GM12801 (cell line): ENCODE data around the gene KIF5C.

Experiments
- TF ChIP-seq, protein P1 (sequence below): IDR thresholded peaks from one replicate; pipeline ENCODE4 v1.5.1; 2011; ENCODE audit warnings: control low read depth; ENCODE audit not compliant: insufficient read length; ENCODE audit errors: extremely low read depth

Gene KIF5C

DNA sequence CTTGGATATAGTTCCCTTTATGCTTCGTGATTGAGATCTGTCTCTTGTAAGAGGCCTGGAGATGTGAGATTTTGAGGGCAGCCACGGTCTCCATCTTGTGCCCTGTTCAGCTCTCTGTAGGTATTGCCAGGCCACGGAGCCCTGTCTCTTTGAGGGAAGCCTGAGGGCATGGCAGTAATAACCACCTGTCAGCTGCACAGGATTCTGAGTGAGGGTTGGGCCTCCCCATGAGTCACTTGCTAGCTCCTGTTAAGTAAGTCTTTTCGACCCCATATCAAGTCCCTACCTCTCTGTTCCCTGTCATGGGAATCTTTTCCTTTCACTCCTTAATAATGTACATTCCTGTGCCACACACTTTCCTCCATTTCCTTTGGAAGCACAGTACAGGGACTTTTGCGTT, 183.9 kb downstream of the KIF5C start:
- TF ChIP-seq, protein P1, sequence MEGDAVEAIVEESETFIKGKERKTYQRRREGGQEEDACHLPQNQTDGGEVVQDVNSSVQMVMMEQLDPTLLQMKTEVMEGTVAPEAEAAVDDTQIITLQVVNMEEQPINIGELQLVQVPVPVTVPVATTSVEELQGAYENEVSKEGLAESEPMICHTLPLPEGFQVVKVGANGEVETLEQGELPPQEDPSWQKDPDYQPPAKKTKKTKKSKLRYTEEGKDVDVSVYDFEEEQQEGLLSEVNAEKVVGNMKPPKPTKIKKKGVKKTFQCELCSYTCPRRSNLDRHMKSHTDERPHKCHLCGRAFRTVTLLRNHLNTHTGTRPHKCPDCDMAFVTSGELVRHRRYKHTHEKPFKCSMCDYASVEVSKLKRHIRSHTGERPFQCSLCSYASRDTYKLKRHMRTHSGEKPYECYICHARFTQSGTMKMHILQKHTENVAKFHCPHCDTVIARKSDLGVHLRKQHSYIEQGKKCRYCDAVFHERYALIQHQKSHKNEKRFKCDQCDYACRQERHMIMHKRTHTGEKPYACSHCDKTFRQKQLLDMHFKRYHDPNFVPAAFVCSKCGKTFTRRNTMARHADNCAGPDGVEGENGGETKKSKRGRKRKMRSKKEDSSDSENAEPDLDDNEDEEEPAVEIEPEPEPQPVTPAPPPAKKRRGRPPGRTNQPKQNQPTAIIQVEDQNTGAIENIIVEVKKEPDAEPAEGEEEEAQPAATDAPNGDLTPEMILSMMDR, result no peak

- TF ChIP-seq, protein P1, result no peak
These were observed 184.8 kb downstream of the KIF5C start for GRCh38 chr2:149059822-149060221.

GRCh38 chr2:149061133-149061745, 186.2 kb downstream of the KIF5C start:
- TF ChIP-seq, protein P1, result no peak

GRCh38 chr2:149062531-149062930, 187.5 kb downstream of the KIF5C start:
- TF ChIP-seq, protein P1, result no peak

DNA sequence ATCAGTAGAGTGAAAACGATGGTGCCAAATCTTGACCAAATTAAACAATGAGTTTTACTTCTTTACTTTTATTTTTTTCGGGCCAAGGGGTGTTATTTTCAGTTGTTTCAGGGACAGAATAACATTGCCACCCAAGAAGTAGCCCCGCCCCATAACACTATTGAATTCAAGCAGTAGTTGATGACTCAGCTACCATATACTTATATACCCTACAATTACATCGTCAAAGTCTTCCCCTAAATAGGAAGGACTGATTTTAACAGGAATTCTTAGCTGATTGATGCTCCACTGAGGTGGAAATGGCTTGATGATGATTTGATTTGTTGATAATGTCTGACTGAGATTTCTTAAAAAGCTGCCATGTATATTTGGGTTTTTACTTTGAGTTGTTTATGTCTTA, 188.2 kb downstream of the KIF5C start:
- TF ChIP-seq, protein P1, result no peak

DNA sequence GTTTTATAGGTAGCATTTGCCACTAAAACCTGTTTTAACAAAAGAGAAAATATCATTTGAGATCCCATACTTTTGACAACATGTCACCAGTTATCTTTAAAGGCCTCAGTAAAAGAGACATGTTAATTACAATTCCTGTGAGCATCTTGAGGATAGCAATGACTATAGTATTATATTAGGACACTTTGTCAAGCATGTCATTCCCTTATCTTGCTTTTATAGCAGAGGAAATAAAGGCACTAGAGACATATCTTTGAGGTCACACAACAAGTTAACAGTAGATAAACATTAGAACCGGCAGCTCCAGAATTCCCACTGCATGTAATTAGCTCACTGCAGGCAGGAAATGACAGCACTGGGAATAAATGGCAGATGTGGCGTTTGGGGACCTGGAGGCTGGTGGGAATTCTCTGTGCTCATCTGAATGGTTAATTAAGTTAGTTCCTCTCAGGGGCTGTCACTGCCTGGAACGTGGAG, 189.4 kb downstream of the KIF5C start:
- TF ChIP-seq, protein P1, result no peak

DNA sequence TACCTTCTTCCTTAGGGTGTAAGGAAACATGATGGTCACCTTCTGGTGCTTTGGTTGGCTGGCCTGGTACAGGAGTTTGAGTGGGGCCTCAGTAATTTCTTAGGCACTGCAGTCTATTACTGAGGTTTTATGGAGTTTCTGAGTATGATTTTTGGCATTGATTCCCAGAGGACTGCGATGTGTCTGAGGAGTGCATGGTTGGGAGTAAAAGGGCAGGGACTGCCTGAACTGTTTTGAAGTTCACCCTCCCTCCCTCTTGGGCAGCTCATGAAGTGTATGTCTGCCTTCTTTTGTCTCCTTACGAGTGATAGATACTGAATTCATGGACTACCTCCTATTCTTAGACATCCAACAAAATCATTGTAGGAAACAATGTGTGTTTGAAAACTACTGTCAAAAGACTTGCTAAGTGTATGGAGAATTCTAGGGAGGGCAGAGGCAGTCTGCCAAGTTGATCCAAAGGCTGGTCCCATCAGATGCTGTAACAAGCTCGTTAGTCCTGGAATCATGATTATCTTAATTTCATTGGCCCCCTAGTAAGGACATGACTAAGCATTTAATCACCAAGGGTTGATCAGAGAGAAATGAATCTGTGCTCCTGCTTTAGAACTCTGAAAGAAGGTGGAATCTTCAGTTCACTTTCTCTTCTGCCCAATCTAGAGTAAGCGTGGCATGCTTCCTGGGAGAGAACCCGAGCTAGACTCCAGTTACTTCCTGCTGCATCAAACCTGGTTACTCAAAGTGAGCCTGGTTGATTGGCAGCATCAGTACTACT, 190.0 kb downstream of the KIF5C start:
- TF ChIP-seq, protein P1, result no peak
